SU-DHL-6 (cell line): ENCODE results near the gene UPK3B.

Source experiments
- EZH2phosphoT487 ChIP-seq: fragments of 200-600 bp; sonication (generic), shearing (Covaris generic); conservative IDR thresholded peaks from 2 replicates; pipeline ENCODE4 v1.6.1; 2018; ENCODE audit warnings: mild to moderate bottlenecking, antibody characterized with exemption, low read length, moderate library complexity, mixed read lengths
- TF ChIP-seq, protein P1 (sequence below): fragments of 200-600 bp; sonication (generic); IDR thresholded peaks from one replicate; pipeline ENCODE4 v1.5.1; 2017; ENCODE audit warnings: antibody characterized with exemption, mild to moderate bottlenecking, low read length, moderate library complexity; ENCODE audit not compliant: insufficient read depth, poor library complexity, severe bottlenecking

GRCh38 chr7:76509931-76510877, at the start of gene UPK3B:
- TF ChIP-seq, protein P1, sequence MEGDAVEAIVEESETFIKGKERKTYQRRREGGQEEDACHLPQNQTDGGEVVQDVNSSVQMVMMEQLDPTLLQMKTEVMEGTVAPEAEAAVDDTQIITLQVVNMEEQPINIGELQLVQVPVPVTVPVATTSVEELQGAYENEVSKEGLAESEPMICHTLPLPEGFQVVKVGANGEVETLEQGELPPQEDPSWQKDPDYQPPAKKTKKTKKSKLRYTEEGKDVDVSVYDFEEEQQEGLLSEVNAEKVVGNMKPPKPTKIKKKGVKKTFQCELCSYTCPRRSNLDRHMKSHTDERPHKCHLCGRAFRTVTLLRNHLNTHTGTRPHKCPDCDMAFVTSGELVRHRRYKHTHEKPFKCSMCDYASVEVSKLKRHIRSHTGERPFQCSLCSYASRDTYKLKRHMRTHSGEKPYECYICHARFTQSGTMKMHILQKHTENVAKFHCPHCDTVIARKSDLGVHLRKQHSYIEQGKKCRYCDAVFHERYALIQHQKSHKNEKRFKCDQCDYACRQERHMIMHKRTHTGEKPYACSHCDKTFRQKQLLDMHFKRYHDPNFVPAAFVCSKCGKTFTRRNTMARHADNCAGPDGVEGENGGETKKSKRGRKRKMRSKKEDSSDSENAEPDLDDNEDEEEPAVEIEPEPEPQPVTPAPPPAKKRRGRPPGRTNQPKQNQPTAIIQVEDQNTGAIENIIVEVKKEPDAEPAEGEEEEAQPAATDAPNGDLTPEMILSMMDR: no peak
- TF ChIP-seq EZH2phosphoT487: no peak
